Measurements from ENCODE around the gene MAPKAPK3. TPM values are rescaled to one million over a fixed set of nuclear protein-coding genes. Genes with fewer than 3 reads are reported as not detected.

Gene MAPKAPK3
- total RNA-seq, 1 donor from 2014 or later: 37.0 TPM

DNA sequence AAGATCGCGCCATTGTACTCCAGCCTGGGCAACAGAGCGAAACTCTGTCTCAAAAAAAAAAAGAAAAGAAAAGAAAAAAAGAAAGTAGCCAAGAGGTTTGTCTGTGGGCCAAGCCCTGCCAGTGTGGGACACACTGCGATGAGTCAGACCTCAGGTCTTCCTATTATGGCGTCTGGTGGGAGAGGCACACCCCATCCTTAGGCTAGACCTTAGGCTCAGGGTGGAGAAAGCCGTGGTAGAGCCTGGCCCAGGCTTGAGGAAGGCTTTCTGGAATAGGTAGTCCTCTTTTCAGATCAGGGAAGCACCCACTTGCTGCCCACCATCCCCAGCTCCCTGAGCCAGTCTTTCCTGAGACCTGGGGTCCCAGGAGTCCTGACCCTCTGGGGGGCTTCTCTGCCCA, 41.6 kb upstream of the MAPKAPK3 start:
- H3K4me3 Mint-ChIP-seq: no peak overlapping the region
- DNase-seq (ENCODE audit: low read depth, low spot score): no peak
- TF ChIP-seq, protein P1, sequence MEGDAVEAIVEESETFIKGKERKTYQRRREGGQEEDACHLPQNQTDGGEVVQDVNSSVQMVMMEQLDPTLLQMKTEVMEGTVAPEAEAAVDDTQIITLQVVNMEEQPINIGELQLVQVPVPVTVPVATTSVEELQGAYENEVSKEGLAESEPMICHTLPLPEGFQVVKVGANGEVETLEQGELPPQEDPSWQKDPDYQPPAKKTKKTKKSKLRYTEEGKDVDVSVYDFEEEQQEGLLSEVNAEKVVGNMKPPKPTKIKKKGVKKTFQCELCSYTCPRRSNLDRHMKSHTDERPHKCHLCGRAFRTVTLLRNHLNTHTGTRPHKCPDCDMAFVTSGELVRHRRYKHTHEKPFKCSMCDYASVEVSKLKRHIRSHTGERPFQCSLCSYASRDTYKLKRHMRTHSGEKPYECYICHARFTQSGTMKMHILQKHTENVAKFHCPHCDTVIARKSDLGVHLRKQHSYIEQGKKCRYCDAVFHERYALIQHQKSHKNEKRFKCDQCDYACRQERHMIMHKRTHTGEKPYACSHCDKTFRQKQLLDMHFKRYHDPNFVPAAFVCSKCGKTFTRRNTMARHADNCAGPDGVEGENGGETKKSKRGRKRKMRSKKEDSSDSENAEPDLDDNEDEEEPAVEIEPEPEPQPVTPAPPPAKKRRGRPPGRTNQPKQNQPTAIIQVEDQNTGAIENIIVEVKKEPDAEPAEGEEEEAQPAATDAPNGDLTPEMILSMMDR (conservative IDR thresholded peaks at IDR 0.05): no peak
- no peaks in the 10 kb centered on the region for H3K36me3 Mint-ChIP-seq (ENCODE audit: low read depth)
- H3K27me3 Mint-ChIP-seq (ENCODE audit: low read depth): no peaks in the 10 kb centered on the region
- no peaks in the 10 kb centered on the region for H3K9me3 Mint-ChIP-seq
- H3K27ac Mint-ChIP-seq (ENCODE audit: unreplicated experiment): no peak overlapping the region
- peaks cover 4% of the 10 kb centered on the region for H3K4me1 Mint-ChIP-seq

DNA sequence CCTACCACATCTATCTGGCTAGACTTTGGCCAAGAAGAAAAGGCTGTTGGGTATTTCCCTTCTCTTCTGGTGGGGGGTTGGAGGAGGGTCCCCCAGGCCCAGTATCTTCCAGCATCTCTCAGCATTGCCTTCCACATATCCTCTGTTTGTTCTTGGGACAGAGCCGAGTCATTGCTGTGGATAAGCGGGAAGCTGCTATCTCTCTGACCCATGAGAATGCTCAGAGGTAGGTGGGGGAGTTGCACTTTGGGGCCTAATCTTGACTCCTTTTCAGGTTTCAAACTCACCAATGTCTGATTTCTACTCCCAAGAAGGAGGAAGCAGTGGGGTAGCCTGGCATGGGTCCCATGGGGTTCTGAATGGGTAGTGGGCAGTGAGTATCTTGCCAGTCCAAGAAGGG, 39.6 kb upstream of the MAPKAPK3 start:
- DNase-seq (ENCODE audit: low read depth, low spot score): no peak
- no peak overlapping the region for H3K4me3 Mint-ChIP-seq
- no peaks in the 10 kb centered on the region for H3K4me1 Mint-ChIP-seq
- no peaks in the 10 kb centered on the region for H3K27me3 Mint-ChIP-seq (ENCODE audit: low read depth)
- no peaks in the 10 kb centered on the region for H3K36me3 Mint-ChIP-seq (ENCODE audit: low read depth)
- H3K27ac Mint-ChIP-seq (ENCODE audit: unreplicated experiment): peak overlapping the region; percentile 35
- TF ChIP-seq, protein P1 (conservative IDR thresholded peaks at IDR 0.05): no peak
- no peaks in the 10 kb centered on the region for H3K9me3 Mint-ChIP-seq

DNA sequence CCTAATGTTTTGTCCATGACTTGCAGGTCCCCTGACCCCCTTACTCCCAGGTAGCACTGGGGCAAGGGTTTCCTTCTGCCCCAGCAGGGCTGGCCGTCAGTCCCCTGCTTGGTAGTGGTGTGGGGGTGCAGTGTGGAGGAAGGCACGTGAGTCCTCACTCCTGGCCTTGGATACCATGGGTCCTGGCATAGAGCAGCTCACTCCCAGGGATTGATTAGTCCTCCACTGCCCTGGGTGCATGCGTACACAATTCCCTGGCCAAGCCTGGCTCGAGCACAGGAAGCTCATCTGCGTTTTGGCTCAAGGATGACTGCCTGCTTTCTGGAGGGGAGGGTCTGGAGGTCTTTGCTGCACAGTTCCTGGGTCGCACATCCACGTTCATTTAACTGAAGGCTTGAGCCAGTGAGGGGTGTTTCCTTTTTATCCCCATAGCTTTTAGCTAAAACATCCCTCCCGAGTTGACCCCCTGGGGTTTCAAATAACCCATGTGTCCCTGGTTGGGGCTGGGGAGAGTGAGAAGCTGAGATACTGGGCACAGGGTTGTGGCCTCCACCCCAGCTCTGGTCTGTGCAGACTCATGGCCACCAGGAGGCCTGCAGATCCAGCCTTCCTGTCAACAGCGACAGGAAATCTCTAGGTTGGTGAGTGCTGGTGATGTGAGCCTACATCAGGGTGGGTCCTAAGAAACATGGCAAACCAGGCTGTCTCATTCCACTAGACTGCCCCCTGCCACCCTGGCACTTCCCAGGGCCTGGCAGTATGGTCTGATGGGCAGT, 36.1 kb upstream of the MAPKAPK3 start:
- Mint-ChIP-seq H3K27me3 (ENCODE audit: low read depth) (no peaks in the 10 kb centered on the region), H3K4me3 (no peak overlapping the region), H3K4me1 (no peaks in the 10 kb centered on the region), H3K27ac (ENCODE audit: unreplicated experiment) (no peak overlapping the region), H3K36me3 (ENCODE audit: low read depth) (no peaks in the 10 kb centered on the region), H3K9me3 (no peaks in the 10 kb centered on the region)
- no peak for DNase-seq (ENCODE audit: low read depth, low spot score)
- TF ChIP-seq, protein P1 (conservative IDR thresholded peaks at IDR 0.05): no peak

DNA sequence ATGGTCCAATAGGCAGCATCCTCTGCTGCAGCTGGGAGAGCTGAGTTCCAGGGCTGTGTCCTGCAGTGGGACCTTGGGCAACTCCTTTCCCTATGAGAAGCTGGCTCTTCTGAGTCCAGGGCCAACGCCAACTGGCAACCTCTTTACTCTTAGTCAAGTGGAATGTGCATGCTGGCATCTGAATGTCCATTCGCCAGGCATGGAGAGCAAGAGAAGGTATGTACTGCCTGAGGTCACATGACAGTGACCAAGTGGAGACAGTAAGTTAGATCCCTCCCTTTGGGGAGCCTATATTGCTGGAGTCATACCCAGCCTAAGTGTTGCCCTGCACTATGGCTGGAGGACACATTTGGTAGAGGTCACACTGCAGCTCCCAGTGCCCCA, 35.5 kb upstream of the MAPKAPK3 start:
- H3K9me3 Mint-ChIP-seq: no peaks in the 10 kb centered on the region
- TF ChIP-seq, protein P1 (conservative IDR thresholded peaks at IDR 0.05): no peak
- H3K36me3 Mint-ChIP-seq (ENCODE audit: low read depth): no peaks in the 10 kb centered on the region
- no peaks in the 10 kb centered on the region for H3K27me3 Mint-ChIP-seq (ENCODE audit: low read depth)
- no peak overlapping the region for H3K27ac Mint-ChIP-seq (ENCODE audit: unreplicated experiment)
- H3K4me1 Mint-ChIP-seq: no peaks in the 10 kb centered on the region
- DNase-seq (ENCODE audit: low read depth, low spot score): no peak
- H3K4me3 Mint-ChIP-seq: no peak overlapping the region

DNA sequence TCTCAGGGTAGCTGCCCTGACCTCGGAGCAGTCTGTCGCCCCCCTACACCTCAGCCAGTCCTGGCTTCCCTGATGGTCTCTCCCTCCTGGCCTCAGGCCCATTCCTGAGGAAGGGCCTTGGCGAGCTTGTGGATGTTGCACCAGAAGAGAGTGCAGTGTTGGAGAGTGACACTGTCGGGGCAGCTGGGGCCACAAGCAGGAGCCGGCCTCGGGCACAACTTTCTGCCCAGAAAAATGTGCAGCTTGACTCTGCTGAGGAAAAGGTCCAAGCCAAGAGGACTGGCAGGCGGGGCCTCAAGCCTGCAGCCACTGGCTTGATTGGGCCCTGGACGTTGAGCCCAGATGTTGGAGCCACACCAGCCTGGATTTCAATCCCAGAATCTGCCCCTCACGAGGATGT, 34.9 kb upstream of the MAPKAPK3 start:
- Mint-ChIP-seq H3K9me3 (no peaks in the 10 kb centered on the region), H3K4me1 (no peaks in the 10 kb centered on the region), H3K36me3 (ENCODE audit: low read depth) (no peaks in the 10 kb centered on the region), H3K4me3 (no peak overlapping the region), H3K27me3 (ENCODE audit: low read depth) (no peaks in the 10 kb centered on the region), H3K27ac (ENCODE audit: unreplicated experiment) (no peak overlapping the region)
- TF ChIP-seq, protein P1 (conservative IDR thresholded peaks at IDR 0.05): no peak
- no peak for DNase-seq (ENCODE audit: low read depth, low spot score)

Data from neural crest cell (in vitro differentiated cells).